Measurements from ENCODE around the gene LRRC17.

LRRC17 gene

DNA sequence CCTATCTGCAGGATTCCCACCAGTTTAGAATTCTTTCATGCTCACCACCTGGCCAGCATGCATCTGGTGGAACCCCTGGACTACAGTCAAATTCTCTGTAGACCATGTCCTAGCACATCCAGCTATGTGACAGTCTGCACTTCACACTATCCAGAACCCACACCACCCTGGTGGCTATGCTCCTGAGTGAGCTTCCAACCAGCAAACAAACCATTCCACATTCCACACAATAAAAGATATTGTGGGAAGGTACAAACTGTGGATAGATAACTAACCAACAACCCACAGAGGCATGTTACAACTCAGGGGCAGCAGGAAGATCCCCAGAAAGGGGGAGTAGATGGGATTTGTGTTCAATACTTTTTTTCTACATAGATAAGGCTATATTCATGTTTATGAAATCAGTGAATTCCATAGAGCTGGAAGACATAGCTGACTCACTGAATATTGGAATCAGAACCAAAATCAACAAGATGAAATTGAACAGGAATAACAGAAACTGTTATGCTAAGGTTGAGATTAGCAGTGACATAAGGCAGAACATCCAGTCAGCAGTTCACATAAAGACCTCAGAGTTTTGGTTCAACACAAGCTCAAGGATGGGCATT, 72.5 kb downstream of the LRRC17 start:
- Histone ChIP-seq H3K4me3 (ENCODE audit: low read length) (no peak overlapping the region), H3F3A (ENCODE audit: control insufficient read depth, insufficient read depth) (no peaks in the 10 kb centered on the region), H3K27me3 (ENCODE audit: control insufficient read depth, low read length) (no peaks in the 10 kb centered on the region), H3K9me3 (ENCODE audit: control insufficient read depth, insufficient read depth, low read length) (no peaks in the 10 kb centered on the region), H3K36me3 (ENCODE audit: control insufficient read depth, low read length) (no peaks in the 10 kb centered on the region), H3K4me1 (ENCODE audit: control insufficient read depth, low read length) (0 out of 2 replicates have a peak, but pooled peaks cover 3% of the 10 kb centered on the region), H3K79me2 (ENCODE audit: control insufficient read depth, low read length) (no peaks in the 10 kb centered on the region), H3K4me2 (ENCODE audit: low read length) (no peak overlapping the region), H3K9me2 (replicated peaks; ENCODE audit: control insufficient read depth, low read length) (no peaks in the 10 kb centered on the region), H3K27ac (ENCODE audit: low read depth, low read length) (no peak overlapping the region), H4K20me1 (ENCODE audit: control insufficient read depth, insufficient read depth, low read depth, low read length) (no peaks in the 10 kb centered on the region)
- TF ChIP-seq CTCF (IDR thresholded peaks at IDR 0.05; ENCODE audit: low read depth, low read length, poor library complexity, severe bottlenecking) (no peak), EZH2phosphoT487 (IDR thresholded peaks at IDR 0.05; ENCODE audit: borderline replicate concordance, low read length) (no peak)

GRCh38 chr7:102988088-102988487, 75.3 kb downstream of the LRRC17 start:
- no peak overlapping the region for H3K4me2 ChIP-seq (ENCODE audit: low read length)
- no peaks in the 10 kb centered on the region for H3K9me2 ChIP-seq (replicated peaks; ENCODE audit: control insufficient read depth, low read length)
- TF ChIP-seq EZH2phosphoT487 (IDR thresholded peaks at IDR 0.05; ENCODE audit: borderline replicate concordance, low read length), result no peak
- TF ChIP-seq CTCF (IDR thresholded peaks at IDR 0.05; ENCODE audit: low read depth, low read length, poor library complexity, severe bottlenecking), result no peak

DNA sequence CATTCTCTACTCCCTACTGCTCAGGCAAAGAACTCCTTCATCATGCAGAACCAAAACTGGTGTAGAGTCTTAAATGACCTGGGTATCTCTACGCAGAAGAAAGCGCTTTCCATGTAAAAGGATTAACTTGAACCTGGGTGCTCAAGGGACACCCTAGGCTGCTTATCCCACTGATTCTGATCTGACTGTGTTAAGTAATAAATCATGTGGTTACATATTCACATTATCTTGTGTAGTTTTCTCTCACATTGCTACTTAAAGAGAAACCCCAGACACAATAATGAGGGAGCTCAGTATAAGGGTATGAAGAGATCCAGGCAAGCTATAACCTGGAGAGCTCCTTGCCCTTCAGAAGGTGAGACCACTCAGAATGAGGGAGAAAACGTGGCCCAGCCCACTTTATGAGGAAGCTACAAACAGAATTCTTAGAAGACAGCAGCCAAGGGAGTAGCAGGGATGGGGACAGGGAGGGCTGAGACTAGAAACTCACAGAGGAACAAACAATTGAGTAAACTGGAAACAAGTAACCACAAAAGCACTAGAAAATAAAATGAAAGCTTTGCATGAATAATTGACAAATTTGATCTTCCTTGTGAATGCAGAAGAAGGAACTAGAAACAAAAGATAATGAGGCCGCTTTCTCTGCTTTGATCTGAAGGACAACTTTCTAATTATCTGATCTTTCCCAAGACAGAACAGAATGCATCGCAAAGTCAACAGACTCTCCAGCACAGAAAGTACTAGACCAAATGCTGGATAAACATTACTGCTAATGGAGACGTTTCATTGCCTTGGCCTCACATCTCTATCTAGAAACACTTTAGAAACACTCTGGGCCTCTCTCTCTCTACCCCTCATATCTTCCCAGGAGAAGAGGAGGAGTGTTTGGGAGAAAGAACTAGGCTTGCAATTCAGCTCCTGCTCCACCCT, 76.1 kb downstream of the LRRC17 start:
- no peaks in the 10 kb centered on the region for H3K9me3 ChIP-seq (ENCODE audit: control insufficient read depth, insufficient read depth, low read length)
- TF ChIP-seq CTCF (IDR thresholded peaks at IDR 0.05; ENCODE audit: low read depth, low read length, poor library complexity, severe bottlenecking) (no peak), EZH2phosphoT487 (IDR thresholded peaks at IDR 0.05; ENCODE audit: borderline replicate concordance, low read length) (no peak)
- no peak overlapping the region for H3K4me2 ChIP-seq (ENCODE audit: low read length)
- no peaks in the 10 kb centered on the region for H3K79me2 ChIP-seq (ENCODE audit: control insufficient read depth, low read length)
- H3F3A ChIP-seq (ENCODE audit: control insufficient read depth, insufficient read depth), result no peaks in the 10 kb centered on the region
- H3K36me3 ChIP-seq (ENCODE audit: control insufficient read depth, low read length), result no peaks in the 10 kb centered on the region
- H3K9me2 ChIP-seq (replicated peaks; ENCODE audit: control insufficient read depth, low read length), result no peaks in the 10 kb centered on the region
- H4K20me1 ChIP-seq (ENCODE audit: control insufficient read depth, insufficient read depth, low read depth, low read length), result no peaks in the 10 kb centered on the region
- H3K27me3 ChIP-seq (ENCODE audit: control insufficient read depth, low read length), result no peaks in the 10 kb centered on the region
- no peak overlapping the region for H3K4me3 ChIP-seq (ENCODE audit: low read length)
- H3K4me1 ChIP-seq (ENCODE audit: control insufficient read depth, low read length), result 0 out of 2 replicates have a peak, but pooled peaks cover 3% of the 10 kb centered on the region
- no peak overlapping the region for H3K27ac ChIP-seq (ENCODE audit: low read depth, low read length)

More at GRCh38 chr7:102988088-102988487, 75.3 kb downstream of the LRRC17 start:
- Histone ChIP-seq H3K4me3 (ENCODE audit: low read length) (no peak overlapping the region), H3K9me3 (ENCODE audit: control insufficient read depth, insufficient read depth, low read length) (no peaks in the 10 kb centered on the region), H3K79me2 (ENCODE audit: control insufficient read depth, low read length) (no peaks in the 10 kb centered on the region), H3K36me3 (ENCODE audit: control insufficient read depth, low read length) (no peaks in the 10 kb centered on the region), H3K27me3 (ENCODE audit: control insufficient read depth, low read length) (no peaks in the 10 kb centered on the region), H3K27ac (ENCODE audit: low read depth, low read length) (no peak overlapping the region), H3K4me1 (ENCODE audit: control insufficient read depth, low read length) (0 out of 2 replicates have a peak, but pooled peaks cover 3% of the 10 kb centered on the region), H4K20me1 (ENCODE audit: control insufficient read depth, insufficient read depth, low read depth, low read length) (no peaks in the 10 kb centered on the region), H3F3A (ENCODE audit: control insufficient read depth, insufficient read depth) (no peaks in the 10 kb centered on the region)

Measured in DOHH2 (cell line).